NCI-H748 treated with DMSO at 0.1 percent for 48 hours (cell line): ENCODE measurements around the gene ARMH4.

Source experiments
- DNase-seq: peaks from one replicate; lab custom pipeline; 2025; lab: John Stamatoyannopoulos, UW

ARMH4 gene

DNA sequence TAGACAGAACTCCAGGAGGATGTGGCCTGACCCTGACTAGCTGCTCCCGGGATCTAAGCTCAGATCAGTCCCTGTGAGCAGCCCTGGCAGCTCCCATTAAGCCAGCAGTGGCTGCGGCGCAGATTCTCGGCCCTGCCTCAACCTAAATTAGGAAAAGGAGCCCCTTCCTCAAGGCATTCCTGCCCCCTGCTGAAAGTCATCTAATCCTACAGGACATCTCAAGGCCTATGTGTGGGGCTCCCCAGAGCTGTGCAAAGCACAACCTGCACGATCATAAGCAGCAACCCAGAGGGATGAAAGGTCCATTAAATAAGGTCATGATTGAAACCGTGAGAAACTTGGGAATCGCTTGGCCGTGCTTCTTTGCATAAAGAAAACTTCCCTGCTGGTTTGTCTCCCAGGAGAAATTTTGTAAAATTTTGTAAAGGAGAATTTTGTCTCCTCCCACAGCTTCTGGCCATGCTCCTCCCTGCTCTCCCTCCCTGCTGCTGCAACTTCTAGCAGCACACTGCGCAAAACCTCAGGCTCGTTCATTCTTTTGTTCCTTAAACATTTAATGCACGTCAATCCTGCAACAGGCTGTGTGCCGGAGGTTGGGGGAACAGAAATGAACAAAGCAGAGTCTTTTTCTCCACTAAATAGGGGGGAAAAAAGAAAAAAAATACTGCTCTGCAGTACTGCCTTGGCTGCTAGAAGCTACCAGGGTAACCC is 189.5 kb downstream of the ARMH4 start:
- DNase-seq: no peak

DNA sequence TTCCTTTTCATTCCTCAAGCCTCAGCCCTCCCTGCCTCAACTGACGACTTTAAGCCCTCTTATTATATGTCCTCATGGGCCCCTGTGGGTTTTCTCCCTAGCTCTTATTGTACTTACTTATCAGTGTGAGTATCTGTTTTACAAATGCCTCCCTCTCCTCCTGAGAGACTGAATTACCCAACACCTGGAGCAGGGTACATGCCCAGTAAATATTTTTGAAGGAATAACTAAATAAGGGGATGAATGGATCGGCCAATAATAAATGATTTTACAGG is 190.3 kb downstream of the ARMH4 start:
- DNase-seq: no peak

DNA sequence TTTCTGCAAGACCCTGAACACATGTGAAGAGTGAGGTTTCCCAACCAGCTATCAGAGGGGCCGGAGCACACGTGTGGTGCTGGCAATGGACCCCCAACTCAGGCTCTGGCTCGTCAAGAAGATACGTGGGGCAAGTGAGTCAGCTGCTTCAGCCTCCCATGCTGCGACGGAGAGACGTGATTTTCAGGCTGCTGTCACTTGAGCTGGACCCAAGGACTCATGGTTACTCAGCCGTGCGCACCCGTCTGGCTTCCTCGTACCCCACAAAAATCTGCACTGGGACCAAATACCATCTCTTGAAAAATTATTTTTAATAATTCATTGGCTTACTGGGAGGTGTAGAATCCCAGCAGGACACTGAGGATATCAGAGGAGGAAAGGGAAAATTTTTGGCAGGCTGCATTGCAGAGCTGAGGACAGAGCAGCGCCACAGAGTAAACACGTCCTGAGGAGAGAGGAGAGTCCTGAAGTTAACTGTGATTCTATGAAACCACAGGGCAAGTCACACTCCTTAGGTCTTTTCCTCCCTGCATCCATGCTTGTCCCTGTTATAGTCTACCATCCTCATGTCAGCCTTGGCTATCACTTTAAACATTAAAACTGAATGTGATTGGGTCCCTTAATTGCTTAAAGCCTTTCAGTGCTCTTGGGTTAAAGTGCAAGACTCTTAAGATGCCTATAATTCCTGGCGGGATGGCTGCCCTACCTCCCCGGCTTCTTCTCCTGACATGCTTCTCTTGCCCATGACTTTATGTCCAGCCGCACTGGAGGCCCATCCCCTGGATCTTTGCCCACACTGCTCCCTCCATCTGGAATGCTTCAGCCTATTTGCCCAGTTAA is 190.8 kb downstream of the ARMH4 start:
- DNase-seq: no peak

DNA sequence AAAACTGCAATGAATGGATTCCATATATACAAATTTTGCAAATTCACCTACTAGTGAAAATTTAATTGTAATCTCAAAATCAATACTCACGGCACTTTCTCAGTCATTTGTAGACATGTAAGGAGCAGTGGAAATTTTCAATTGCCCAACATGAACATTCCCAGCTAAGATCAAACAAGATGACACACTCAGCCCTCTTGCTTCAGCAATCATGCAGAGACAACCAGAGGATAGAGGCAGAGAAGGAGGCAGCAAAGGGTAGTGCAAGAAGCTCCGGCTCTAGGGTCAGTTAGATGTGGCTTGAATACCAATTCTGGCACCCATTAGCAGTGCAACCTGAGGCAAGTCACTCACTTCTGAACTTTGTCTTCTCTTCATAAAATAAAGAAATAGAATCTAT is 194.6 kb downstream of the ARMH4 start:
- no peak for DNase-seq
